Measurements from ENCODE around the gene TIMM23.
A peak's percentile ranks its signal among the peaks of the same experiment; 100 is the strongest.

TIMM23 gene

GRCh38 chr10:46022978-46023702, 50.9 kb downstream of the TIMM23 start:
- TF ChIP-seq CTCF (conservative IDR thresholded peaks at IDR 0.05; ENCODE audit: low read depth, low read length), result peak; percentile 34
- peak overlapping the region; percentile 69 for H3K4me3 ChIP-seq (ENCODE audit: low read length)
- DNase-seq (ENCODE audit: low read depth), result peak; percentile 83

- no peak overlapping the region for H3K4me3 ChIP-seq (ENCODE audit: low read length)
- DNase-seq (ENCODE audit: low read depth), result no peak
- TF ChIP-seq CTCF (conservative IDR thresholded peaks at IDR 0.05; ENCODE audit: low read depth, low read length), result no peak
Measured at GRCh38 chr10:46024948-46025347, 52.7 kb downstream of the TIMM23 start.

GRCh38 chr10:46025406-46025805, 53.1 kb downstream of the TIMM23 start:
- TF ChIP-seq CTCF (conservative IDR thresholded peaks at IDR 0.05; ENCODE audit: low read depth, low read length), result no peak
- no peak for DNase-seq (ENCODE audit: low read depth)
- no peak overlapping the region for H3K4me3 ChIP-seq (ENCODE audit: low read length)

- DNase-seq (ENCODE audit: low read depth), result no peak
- no peak for TF ChIP-seq CTCF (conservative IDR thresholded peaks at IDR 0.05; ENCODE audit: low read depth, low read length)
- no peak overlapping the region for H3K4me3 ChIP-seq (ENCODE audit: low read length)
Measured at GRCh38 chr10:46026106-46026505, 53.8 kb downstream of the TIMM23 start.

- peak; percentile 48 for DNase-seq (ENCODE audit: low read depth)
- peak overlapping the region; percentile 87 for H3K4me3 ChIP-seq (ENCODE audit: low read length)
- peak; percentile 71 for TF ChIP-seq CTCF (conservative IDR thresholded peaks at IDR 0.05; ENCODE audit: low read depth, low read length)
Measured at GRCh38 chr10:46028584-46029460, 56.5 kb downstream of the TIMM23 start.

- no peak for DNase-seq (ENCODE audit: low read depth)
- no peak for TF ChIP-seq CTCF (conservative IDR thresholded peaks at IDR 0.05; ENCODE audit: low read depth, low read length)
- peak overlapping the region; percentile 87 for H3K4me3 ChIP-seq (ENCODE audit: low read length)
Measured at GRCh38 chr10:46029461-46030030, 57.3 kb downstream of the TIMM23 start.

Data from retinal pigment epithelial cell (primary cell).